Endometrial microvascular endothelial cells (primary cell): Measurements from ENCODE around the gene DYNC1LI1. TPM values are rescaled to one million over a fixed set of nuclear protein-coding genes. Genes with fewer than 3 reads are reported as not detected.

ENCODE experiments used
- in situ Hi-C: cut with HindIII; loops from 2 replicates; pipeline ENCODE4 v1.10.0; 2017; ENCODE audit warnings: low sequenced_read_pairs, low pct_unique_long_range_greater_than_20kb; ENCODE audit errors: inconsistent ontology term
- total RNA-seq: library from RNA; depleted of rRNA; stranded (reverse); fragments of >200 nt; gene quantifications from one replicate; pipeline ENCODE4 v1.2.3, GENCODE V29; 2015; ENCODE audit errors: inconsistent ontology term

Gene DYNC1LI1
- 41.3 TPM for total RNA-seq

DNA sequence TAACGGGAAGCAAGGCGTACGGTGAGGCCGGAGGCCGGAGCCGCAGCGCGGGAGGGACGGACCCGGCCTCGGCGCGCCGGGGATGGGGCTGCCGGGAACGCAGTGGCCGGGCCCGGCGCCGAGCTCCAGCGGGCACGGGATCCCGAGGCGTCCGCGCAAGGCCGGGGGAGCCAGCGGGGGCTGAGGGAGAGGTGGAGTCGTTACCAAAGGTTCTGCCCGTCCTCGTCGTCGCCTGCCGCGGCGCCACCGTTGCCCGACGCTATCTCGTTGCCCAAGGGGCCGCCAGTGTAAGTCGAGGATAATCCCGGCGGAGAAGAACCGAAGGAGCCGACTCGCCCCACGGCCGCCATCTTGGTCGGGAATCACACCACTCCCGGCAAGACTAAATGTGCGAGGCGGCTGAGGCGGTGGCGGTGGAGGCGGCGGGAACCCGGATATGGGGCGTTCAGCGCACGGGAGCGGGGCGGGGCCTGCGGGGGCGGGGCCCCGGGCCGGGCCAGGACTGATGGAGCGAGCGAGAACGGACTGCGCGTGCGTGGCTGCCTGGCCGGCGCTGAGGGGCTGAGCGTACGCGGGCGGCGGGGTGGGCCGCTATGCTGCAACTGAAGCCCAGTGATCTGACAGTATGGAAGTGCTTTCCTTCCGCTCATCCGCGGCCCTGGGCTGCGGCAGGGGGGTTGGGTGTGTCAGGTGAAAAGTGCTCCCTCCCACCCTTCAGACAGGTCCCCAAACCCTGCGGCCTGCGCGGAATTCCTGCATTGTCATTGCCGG, at the start of gene DYNC1LI1:
DYNC1LI1 (minus strand) TSS at position 438 of the 771 bp plus-strand sequence; CDS start at position 350, 88 bp downstream.
- in situ Hi-C loops, result no loop called here

DNA sequence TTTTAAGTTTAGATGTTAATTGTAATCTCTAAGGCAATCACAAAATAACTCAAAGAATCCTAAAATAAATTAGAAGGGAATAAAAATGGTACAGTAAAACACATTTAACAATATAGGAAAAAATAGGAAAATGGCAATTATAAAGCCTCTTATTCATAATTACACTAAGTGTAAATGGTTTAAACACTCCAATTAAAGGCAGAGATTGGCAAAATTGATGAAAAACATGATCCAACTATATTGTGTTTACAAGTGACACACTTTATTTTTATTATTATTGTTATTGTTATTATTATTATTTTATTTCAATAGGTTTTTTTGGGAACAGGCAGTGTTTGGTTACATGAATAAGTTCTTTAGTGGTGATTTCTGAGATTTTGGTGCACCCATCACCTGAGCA, 48.7 kb upstream of the DYNC1LI1 start:
- in situ Hi-C loops, result no loop called here

DNA sequence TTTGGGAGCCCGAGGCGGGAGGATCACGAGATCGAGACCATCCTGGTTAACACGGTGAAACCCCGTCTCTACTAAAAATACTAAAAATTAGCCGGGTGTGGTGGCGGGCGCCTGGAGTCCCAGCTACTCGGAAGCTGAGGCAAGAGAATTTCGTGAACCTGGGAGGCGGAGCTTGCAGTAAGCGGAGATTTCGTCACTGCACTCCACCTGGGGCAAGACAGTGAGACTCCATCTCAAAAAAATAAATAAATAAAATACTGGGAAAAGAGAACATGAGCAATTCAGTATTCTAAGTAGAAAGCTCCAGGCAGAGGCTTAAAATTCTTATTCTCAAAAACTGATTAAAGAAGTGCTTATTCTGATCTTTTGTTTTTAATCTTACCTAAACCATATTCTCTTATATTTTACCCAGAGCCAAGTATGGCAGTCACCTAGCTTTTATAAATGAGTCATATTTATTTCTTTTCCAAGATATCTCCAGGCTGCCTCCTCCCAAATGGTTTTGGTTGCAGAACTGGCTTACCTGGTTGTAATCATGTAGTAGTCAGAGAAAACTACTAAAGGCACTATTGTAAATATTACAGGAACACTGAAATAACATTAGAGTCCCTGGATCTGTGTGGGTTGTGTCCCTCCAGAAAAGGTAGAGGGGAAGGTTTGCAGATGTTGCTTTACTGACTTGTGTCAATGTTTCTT, 45.8 kb upstream of the DYNC1LI1 start:
- in situ Hi-C loops, result no loop called here

DNA sequence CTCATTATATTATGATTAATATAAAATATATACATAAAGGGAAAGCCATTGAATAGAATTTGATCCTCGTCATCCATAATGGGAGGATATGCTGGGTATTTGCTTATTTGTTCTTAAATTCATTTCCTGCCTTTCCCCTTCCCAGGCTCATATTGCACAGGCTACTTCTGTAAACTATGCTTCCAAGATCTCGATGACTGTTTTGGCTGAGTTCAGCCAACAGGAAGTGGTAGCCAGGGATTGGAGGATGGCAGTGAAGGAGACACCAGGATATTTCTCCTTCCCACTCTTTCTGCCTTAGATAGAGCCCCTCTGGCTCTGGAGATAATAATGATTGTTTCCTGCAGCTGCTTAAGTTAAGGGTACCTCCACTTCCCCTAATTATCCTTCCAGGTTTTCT, 44.3 kb upstream of the DYNC1LI1 start:
- in situ Hi-C loops, result no loop called here

DNA sequence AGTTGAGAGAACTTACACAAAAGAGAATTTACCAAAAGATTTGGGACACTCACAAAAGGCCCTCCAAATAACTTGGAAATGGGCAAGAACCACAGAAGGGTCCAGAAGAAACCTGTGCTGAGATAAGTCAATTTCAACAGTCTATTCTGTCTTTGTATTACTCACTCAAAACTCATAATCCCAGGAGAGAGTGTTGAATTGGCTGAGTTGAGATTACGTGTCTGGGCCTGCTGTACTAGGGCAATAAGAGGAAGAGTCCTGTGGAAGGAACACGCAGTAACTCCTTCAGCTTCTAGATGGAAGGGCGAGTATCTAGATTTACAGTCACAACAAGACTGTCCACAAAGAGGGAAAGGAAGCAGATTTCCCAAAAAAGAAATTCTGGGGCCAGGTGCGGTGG, 42.5 kb upstream of the DYNC1LI1 start:
- in situ Hi-C loops, result no loop called here

DNA sequence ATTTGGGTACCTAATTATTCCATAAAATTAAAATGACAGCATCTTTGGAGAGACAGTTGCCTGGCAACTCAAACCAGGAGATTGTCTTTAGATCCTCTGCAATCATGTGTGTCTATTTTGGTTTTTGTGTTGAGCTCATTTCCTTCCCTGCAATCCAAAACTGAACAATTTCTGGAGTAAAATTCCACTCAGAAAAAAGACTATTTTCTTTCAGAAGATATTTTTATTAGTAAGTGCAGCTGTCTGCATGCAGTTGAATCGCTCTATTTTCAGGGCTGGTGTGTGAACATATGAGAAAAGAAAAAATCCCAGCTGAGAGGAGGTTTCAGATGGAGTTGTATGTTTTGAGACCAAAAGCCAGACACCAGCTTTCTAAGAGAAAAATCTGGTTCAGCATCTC, 41.9 kb upstream of the DYNC1LI1 start:
- in situ Hi-C loops, result no loop called here

DNA sequence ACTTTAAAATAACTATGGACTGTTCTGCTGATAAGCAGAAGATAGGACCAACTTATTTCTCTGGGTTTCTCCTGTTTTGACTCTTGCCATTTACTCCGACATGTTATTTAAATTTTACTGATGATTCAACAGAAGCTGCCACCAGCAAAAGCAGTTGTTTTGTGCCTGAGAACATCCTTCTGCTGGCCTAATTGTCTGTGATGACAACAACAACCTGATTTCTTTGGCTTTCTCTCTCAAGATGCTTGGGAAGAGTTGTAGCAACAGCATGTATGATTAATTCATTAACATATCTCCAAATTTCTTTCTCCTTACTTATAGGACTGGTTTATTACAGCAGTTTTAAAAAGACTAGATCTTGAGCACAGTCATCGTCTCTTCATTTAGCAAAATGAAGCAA, 36.9 kb upstream of the DYNC1LI1 start:
- in situ Hi-C loops, result no loop called here

DNA sequence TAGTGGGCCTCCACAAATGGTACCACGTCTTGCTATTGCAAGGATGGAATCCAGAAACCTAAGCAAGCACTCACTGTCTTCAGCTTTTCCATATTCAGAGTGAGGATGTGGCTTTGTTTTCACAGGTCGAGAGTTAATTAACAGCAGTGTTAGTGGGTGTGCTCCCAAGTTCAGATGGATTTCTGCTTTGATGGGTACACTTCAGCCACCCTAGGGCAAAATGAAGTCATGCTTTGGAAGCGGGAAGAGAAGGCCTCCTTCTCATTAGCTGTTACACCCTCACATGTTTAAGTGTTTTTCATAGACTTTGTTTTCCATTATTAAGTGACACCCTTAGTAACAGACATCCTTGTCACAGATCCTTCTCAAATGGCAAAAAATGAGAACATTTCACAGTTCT, 36.3 kb upstream of the DYNC1LI1 start:
- in situ Hi-C loops, result no loop called here

DNA sequence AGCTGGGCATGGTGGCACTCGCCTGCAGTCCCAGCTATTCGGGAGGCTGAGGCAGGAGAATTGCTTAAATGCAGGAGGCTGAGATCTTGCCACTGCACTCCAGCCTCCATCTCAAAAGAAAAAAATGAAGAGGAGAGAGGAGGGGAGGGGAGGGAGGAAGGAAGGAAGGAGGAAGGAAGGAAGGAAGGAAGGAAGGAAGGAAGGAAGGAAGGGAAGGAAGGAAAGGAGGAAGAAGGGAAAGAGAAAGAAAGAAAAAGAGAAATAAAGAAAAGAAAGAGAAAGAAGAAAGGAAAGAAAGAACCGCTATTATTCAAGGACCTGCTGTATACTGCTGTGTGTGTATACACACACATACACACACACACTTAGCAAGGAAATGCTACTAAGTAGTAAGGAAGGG, 35.6 kb upstream of the DYNC1LI1 start:
- in situ Hi-C loops, result no loop called here

DNA sequence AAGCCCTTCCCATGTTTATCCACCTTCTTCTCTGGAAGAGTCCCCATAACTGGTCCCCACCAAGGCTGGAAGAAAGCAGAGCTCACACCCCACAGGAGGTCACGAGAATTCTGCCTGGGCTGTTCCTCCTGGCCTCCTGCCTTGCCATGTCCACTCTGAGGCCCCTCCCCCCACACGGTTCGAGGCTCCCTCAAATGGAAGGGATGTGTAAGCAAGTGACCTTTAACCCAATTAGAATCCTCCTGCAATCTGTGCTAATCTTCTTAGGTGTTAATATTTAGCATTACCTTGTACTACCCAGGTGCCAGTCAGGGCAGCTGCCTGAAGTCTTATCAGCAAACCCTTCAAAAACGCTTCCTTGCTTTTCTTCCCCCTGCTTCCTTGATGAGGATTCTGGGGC, 32.4 kb upstream of the DYNC1LI1 start:
- in situ Hi-C loops, result no loop called here

DNA sequence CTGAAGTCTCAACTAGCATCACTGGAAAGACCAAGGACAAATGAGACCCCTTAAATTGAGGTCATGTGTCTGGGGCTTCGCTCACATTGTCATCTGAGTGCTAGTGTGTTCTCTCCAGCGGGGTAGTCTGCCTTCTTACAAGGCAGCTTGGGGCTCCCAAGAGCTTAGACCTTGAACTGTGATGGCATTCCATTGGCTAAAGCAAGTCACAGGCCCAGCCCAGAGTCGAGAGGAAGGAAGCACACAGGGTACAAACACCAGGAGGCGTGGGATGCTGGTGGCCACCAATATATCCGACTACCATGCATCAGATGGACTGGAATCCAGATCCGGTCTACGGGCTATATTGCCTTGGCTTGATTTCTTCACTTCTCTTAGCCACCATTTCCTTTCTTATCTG, 31.5 kb upstream of the DYNC1LI1 start:
- in situ Hi-C loops, result no loop called here

DNA sequence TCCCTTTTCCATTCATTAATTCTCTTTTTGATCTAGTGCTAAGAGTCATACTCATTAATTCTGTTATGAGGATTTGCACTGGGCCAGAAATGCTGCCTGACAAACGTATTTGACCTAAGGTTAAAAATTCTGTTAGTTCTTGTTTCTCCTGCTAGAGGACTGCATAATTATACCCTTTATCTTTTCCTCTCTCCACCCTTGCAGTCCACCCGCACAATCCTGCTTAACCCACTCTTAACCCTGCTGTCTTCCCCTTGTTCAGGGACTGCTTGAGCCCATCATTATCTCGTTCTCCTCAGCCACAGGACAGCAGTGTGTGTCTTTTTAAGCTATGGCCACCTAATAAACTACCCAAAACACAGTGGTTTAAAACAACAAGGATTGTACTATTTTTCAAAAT, 31.1 kb upstream of the DYNC1LI1 start:
- in situ Hi-C loops, result no loop called here

DNA sequence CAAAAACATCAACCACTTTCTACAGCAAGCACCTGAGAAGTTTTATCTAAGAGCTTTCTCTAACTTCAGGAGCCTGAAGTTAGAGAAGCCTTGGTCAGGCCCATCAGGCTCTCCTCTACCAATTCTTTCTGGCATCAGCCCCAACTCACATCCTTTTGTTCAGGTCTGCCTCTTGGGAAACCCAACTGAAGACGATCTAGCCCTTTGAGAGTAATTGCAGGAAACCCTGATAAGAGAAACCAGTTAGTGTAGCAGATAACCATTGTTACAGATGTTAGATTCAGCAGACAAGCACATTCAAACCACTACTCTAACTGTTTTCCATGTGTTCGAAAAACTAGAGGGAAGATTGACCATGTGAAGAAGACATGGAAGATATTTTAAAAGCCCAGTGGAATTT, 27.0 kb upstream of the DYNC1LI1 start:
- in situ Hi-C loops, result no loop called here

DNA sequence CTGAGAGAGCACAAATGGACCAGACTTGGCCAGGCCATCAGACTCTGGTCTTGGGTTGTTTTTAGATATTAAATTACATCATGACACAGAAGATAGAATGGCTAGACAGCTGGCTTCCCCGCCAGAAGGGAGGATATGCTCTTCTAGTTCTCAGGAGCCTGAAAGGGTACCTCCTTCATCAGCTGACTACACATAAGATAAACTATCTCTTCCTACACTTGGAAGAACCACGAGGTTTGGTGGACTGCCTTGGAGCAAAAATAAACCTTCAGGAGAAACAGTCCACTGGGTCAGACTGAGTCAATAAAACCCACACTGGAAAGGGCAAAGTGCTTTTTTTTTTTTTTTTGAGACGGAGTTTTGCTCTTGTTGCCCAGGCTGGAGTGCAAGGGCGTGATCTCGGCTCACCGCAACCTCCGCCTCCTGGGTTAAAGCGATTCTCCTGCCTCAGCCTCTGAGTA, 26.3 kb upstream of the DYNC1LI1 start:
- in situ Hi-C loops, result no loop called here

DNA sequence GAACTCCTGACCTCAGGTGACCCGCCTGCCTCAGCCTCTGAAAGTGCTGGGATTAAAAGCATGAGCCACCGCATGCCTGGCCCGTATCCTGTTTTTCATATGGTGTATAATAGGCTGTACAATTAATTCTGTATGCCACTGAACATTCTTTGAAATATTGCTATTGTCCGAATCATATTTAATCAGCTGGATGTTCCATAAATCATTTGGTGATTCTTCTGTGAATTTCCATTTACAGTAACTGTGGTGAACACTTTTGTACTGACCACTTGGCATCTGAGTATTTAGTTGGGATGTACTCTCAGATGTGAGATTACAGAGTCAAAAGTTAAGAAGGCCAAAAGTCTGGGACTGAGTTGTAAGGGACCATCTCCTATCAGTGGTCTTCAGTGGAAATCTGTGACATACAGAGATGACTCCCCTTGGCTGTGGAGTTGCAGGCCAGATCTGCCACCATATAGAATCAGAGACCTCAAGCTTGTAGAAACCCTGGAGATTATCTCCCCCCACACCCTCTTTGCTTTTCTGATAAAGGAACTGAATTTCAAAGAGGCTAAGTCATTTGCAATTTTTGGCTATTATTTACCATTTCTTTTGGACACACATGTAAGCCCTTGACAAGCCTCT, 25.7 kb upstream of the DYNC1LI1 start:
- in situ Hi-C loops, result no loop called here

DNA sequence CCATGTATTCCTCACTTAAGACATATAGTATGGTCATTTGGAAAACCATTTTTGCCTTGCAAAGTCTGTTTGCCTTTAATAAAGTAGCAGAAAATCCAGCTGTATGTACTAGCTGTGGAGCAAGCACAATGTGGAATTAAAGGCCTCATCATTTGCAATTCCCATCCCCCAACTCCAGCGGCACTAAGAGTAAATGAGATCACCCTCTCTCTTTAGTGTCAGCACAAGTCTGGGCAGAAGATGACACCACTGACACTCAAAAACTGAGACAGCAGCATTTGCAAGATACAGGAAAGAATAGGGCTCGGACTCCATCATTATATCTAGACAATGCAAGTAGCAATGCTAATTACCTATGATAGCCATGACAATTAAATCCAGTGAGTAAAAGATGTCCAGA, 24.7 kb upstream of the DYNC1LI1 start:
- in situ Hi-C loops, result no loop called here

DNA sequence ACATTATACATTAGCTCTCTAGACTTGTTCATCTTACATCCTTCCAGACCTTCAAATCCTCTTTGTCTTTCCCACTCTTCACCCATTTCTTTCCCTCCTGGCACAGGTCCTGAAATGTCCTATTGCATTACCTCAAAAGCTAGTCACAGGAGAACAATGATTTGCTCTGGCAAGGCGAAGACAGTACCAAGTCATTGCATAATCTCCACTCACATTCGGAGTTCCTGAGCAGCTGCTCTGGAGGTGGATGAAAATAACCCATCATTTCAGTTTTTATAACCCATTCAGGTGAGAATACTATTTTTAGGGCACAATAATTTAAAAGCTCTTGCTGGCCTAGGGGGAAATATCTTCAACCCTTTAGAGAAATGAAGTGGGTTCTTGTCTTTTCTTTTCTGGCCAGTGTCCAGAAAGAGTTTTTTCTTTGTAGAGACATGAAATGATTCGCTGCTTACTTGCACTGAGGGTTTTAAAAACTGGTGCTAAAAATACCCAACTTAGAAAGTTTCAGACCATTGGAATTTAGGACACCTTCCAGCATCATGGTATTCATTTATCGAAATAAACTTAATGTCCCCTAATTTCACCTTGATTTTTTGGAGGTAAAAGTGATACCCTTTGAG, 23.4 kb upstream of the DYNC1LI1 start:
- in situ Hi-C loops, result no loop called here

DNA sequence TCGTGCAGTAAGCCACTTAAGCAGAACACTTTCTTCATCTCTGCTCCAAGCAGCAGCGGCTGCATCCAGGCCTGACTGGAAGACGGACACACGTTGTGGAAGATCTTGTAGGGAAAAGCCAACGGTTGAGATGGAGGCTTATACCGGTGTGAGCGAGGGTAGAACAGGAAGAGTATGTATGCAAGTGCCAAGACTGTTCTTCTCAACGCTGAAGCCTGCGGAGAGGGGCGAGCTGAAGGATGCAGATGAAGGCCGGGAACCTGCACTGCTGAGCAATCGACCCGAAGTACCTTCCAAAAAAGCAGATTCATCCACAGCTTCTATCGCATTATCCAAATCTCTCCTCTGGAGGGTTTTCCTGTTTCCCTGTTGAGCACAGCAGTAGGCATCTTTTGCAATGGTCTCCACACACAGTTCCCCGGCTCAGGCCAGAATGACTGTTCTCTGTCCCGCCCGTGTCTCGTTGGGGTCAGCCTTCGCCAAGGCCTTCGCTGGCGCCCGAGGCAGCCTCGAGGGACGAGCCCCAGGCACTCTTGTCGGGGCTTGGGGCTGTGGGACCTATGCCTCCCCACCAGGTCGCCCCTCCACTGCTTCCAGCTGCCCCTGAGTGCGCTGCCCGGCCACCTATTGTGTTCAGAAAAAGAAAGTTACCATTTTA, 22.2 kb upstream of the DYNC1LI1 start:
- in situ Hi-C loops, result no loop called here

DNA sequence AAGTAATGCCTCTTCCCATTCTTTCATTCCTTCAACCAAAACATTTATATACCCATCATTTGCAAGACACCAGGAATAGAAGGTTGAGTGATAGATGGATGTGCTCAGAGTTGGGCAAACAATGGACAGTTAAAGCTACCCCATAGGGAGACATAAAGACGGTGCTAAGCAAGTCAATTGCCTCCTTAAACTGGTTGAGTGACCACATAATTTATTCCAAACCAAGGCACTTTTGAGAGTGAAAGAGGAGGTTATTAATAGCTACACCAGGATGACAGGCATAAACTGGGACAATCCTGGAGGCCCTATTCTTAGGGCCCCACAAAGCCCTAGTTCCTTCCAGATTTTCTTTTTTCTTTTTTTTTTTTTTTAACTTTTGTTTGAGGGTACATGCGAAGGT, 21.4 kb upstream of the DYNC1LI1 start:
- in situ Hi-C loops, result no loop called here
